Measurements from ENCODE around the gene CD82. TPM values are rescaled to one million over a fixed set of nuclear protein-coding genes. Genes with fewer than 3 reads are reported as not detected.

Gene CD82
- total and polyA plus RNA-seq, 2 of the 13 experiments (the other 11 are each of a cell fraction or from before 2014, with no cell fraction given) = 0.05 TPM; not detected in 1

GRCh38 chr11:44608651-44608990 is 43.2 kb downstream of the CD82 start:
- 0% methylated on average over 1 of the region's 9 CpGs for WGBS (ENCODE audit: low lambda C conversion rate)
- Histone ChIP-seq H2AFZ (ENCODE audit: low read length) (no peak overlapping the region), H3K4me2 (ENCODE audit: low read depth, low read length) (no peak overlapping the region), H3K9me3 (ENCODE audit: low read length) (no peaks in the 10 kb centered on the region), H3K9ac (ENCODE audit: insufficient read depth, low read depth, low read length) (no peak overlapping the region), H3K27me3 (ENCODE audit: control insufficient read depth in 1 of 2, insufficient read depth in 2 of 2, low read length in 2 of 2) (peaks cover 0 to 5% of the 10 kb centered on the region in 2 experiments; a peak in 1 of 5 replicates), H3K79me2 (ENCODE audit: insufficient read depth, low read length) (no peaks in the 10 kb centered on the region), H3K4me1 (ENCODE audit: insufficient read depth, low read length) (no peaks in the 10 kb centered on the region), H3K4me3 (replicated peaks in 1 of 3; ENCODE audit: insufficient read depth in 1 of 3, low read depth in 2 of 3, low read length in 3 of 3) (no peak overlapping the region), H3K27ac (ENCODE audit: extremely low read length, insufficient read depth, low read length) (no peak overlapping the region), H4K20me1 (ENCODE audit: insufficient read depth, low read length) (no peaks in the 10 kb centered on the region), H3K36me3 (replicated peaks in 1 of 2; ENCODE audit: control insufficient read depth in 1 of 2, insufficient read depth in 2 of 2, low read length in 2 of 2) (no peaks in the 10 kb centered on the region)
- no peak for FAIRE-seq
- DNase-seq (ENCODE audit: low spot score) = no peak
- in situ Hi-C loops (cut with HindIII; ENCODE audit: extremely low pct_ligation_motif_present, low pct_unique_long_range_greater_than_20kb) (no loop called here), intact Hi-C loops (cut with micrococcal nuclease; ENCODE audit: unreplicated experiment) (no loop called here)
- no peak for TF ChIP-seq GTF2F1 (IDR thresholded peaks at IDR 0.05; ENCODE audit: low read length)
- TF ChIP-seq SMARCC2 (IDR thresholded peaks at IDR 0.05) = no peak
- ChIA-PET POLR2A (no interaction called here), CTCF (ENCODE audit: low intra/inter-chr PET ratio, low total read pairs) (no interaction called here)
- no TSS peak for BruUV-seq (replicated peaks)
- ATAC-seq = no peak

GRCh38 chr11:44608991-44609782 is 43.7 kb downstream of the CD82 start:
- in situ Hi-C loops (cut with HindIII; ENCODE audit: extremely low pct_ligation_motif_present, low pct_unique_long_range_greater_than_20kb) = no loop called here
- Histone ChIP-seq H3K4me1 (ENCODE audit: insufficient read depth, low read length) (no peaks in the 10 kb centered on the region), H3K36me3 (replicated peaks in 1 of 2; ENCODE audit: control insufficient read depth in 1 of 2, insufficient read depth in 2 of 2, low read length in 2 of 2) (no peaks in the 10 kb centered on the region), H3K27me3 (ENCODE audit: control insufficient read depth in 1 of 2, insufficient read depth in 2 of 2, low read length in 2 of 2) (peaks cover 0 to 4% of the 10 kb centered on the region in 2 experiments; a peak in 1 of 5 replicates), H2AFZ (ENCODE audit: low read length) (no peak overlapping the region), H3K4me3 (replicated peaks in 1 of 3; ENCODE audit: insufficient read depth in 1 of 3, low read depth in 2 of 3, low read length in 3 of 3) (no peak overlapping the region), H3K4me2 (ENCODE audit: low read depth, low read length) (no peak overlapping the region), H4K20me1 (ENCODE audit: insufficient read depth, low read length) (no peaks in the 10 kb centered on the region), H3K9ac (ENCODE audit: insufficient read depth, low read depth, low read length) (no peak overlapping the region), H3K9me3 (ENCODE audit: low read length) (no peaks in the 10 kb centered on the region), H3K27ac (ENCODE audit: extremely low read length, insufficient read depth, low read length) (no peak overlapping the region), H3K79me2 (ENCODE audit: insufficient read depth, low read length) (no peaks in the 10 kb centered on the region)
- DNase-seq (ENCODE audit: low spot score) = no peak
- intact Hi-C loops (cut with micrococcal nuclease; ENCODE audit: unreplicated experiment) = no loop called here
- no TSS peak for BruUV-seq (replicated peaks)
- WGBS (ENCODE audit: low lambda C conversion rate) = 25% methylated on average over 7 of the region's 11 CpGs
- ATAC-seq = no peak
- POLR2A ChIA-PET = no interaction called here
- peak; percentile 71; the same call in 1 of the 2 replicates for TF ChIP-seq ZNF768 (CRISPR knock-in tag; IDR thresholded peaks at IDR 0.05)
- no peak for TF ChIP-seq RORA (CRISPR knock-in tag; IDR thresholded peaks at IDR 0.05)
- FAIRE-seq = no peak
- CTCF ChIA-PET (ENCODE audit: low intra/inter-chr PET ratio, low total read pairs) = no interaction called here
